Stimulated activated CD8-positive, alpha-beta memory T cell treated with anti-CD3 and anti-CD28 coated beads, Interleukin-7, amount 100 ng/mL, for 1 hour (primary cell): ENCODE measurements around the gene PNKP.
A peak's percentile ranks its signal among the peaks of the same experiment; 100 is the strongest.

ENCODE experiments used
- DNase-seq, 2 donors: peaks; one replicate each; pipeline ENCODE4 v3.0.0-alpha.2; 2020; ENCODE audit warnings: low read depth in 2 of 2

PNKP gene

DNA sequence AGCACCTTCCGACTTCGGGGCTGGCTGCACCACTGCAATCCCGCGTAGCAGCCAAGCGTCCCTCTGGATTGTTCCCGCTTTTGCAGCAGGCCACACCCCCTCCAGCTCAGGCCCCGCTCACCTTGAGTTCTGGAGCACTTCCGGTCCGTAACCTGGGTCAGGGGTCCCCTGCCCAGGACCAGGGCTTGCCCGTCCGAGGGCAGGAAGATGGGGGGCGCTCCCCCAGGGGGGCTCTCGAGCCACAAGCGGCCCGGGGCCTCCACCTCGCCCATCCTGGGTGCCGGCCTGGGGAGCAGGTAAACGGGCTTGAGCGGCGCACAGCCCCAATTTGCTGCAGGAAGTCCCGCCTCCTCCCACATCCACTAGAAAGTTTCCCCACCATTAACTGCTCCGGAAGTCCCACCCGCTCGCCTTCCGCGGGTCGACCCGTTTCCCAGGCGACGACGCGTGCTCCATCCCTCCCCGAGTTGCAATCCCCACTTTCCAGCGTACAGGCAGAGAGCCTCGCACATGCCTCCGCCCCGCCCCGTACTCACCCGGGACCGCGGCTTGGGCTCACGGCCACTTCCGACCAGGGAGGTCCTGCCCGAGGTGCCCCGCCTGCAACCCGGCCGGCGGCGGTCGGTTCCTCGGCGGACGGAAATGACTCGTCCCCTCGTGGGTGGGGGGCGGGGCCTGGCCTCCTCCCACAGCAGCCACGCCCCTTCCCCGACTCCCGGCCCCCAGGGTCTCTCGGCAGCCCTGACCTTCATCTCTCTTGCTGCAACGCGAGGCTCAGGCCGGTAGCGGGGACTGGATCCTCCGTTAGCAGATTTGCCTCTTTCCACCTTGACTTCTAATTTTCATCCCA, at the start of gene PNKP:
Gene PNKP (minus strand): TSS at position 644 of the 850 bp plus-strand sequence. CDS start 372 bp downstream, at position 272.
- peak; percentile 68 to 80 for DNase-seq

- DNase-seq: no peak
Measured at GRCh38 chr19:49915271-49915670, 47.9 kb upstream of the PNKP start.

DNA sequence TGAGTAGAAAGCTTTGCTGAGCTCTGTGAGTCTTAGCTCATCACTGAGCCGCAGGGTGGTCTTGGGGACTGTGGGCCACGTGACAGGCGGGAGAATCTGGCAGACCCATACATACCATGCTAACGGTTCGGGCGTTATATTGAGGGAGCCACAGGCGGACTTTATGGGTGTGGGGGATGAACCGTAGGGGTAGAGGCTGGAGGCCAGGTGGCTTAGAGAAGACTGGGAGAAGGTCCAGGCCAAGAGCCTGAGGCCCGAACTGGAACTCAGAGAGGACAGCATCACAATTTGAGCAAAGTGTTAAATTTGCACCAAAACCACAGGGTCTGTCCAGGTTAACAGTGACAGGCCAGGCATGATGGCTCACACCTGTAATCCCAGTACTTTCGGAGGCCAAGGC, 46.3 kb upstream of the PNKP start:
- no peak for DNase-seq

- DNase-seq: no peak
Measured at GRCh38 chr19:49912965-49913685, 45.7 kb upstream of the PNKP start.

DNA sequence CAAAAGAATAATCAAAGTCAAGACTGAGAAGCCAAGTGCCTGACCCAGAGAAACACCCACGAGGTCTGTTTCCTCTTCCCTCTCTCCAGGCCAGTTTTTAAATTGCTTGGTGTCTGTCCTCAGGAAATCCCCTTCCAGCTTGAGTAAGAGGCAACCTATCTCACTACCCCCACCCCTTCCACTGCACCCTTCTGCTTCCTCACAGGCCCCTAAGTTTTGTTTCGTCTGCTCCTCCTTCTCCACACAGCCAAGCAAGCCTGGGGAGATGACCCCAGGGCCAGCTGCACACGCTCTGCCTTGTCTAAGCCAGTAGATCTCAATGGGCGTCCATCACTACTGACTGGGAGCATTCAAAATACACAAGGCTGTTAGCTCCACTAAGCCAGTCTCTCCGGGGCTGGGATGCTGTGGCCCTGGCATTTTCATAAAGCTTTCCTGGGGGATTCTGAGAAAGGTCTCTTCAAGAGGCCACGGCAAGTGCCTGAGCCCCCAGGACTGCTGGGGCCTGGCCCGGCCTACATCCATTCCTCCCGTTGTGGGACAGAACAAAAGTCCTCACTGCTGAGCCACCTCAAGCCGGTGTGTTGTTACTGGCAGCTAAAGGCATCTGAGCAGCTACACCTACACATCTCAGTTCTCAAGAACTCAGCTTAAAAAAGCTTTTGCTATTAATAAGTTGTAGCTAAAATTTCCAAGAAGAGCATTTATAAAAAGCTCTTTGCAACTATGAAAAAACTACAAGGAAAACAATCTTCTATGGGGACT, 44.2 kb upstream of the PNKP start:
- no peak for DNase-seq

DNA sequence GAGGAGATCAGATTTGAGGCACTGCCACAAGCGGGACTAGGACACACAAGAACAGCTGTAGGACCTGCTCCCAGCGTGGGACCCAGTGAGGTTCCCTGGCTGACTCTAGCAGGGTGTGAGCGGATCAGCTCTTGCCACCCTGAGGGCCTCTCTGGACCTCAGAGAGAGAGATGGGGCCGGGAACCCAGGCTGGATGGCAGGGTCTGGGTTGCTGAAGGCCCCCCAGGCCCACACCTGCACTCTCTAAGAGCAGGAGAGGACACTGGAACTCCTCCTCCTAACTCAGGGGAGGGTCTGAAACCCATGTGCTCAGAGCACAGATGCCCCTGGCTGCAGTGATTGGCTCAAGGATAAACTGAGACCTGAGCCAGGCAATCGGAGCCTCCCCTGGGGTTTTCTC, 42.8 kb upstream of the PNKP start:
- DNase-seq: no peak

DNA sequence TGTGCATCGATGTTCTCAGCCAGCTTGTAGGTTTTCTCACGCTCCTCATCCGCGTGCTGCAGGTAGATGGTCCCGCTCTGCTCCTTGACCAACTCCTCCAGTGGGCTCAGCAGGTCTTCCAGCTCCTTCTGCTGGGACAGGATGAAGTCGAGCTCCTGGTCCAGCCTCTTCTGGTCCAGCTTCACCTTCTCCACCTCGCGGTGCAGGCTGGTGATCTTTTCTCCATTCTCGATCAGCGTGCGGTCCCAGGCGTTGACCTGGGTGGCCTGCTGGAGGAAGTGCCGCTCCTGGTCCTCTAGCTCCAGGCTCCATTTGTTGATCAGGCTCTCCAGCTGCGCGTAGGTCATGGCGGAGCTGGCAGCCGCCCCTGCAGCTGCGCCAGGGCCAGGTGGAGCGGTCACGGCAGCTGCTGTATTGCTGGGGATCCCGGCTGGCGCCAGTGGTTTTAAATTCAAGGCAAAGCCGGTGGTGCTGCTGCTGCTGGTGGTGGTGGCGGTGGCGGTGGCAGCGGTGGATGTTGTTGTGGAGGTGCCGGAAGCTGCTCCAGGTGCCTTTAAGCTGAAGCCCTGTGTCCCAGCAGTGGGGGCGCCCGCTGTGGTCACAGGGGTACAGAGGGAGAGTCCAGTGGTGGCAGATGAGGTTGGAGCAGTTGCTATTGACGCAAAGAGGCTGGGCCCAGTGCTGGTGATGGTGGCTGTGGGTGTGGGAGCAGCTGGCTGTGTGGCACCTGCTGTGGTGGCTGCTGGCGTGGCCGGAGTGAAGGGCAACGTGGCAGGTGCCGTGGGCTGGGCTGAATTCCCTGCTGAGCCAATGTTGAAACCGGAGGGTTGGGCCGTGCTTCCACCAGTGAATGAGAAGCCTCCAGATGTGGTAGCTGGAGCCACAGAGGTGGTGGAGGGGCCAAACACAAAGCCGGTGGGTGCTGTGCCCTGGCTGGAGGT, 41.4 kb upstream of the PNKP start:
- no peak for DNase-seq

GRCh38 chr19:49907745-49908446, 40.5 kb upstream of the PNKP start:
- no peak for DNase-seq

GRCh38 chr19:49906879-49907564, 39.6 kb upstream of the PNKP start:
- DNase-seq: no peak

GRCh38 chr19:49904136-49904535, 36.8 kb upstream of the PNKP start:
- DNase-seq: no peak

DNA sequence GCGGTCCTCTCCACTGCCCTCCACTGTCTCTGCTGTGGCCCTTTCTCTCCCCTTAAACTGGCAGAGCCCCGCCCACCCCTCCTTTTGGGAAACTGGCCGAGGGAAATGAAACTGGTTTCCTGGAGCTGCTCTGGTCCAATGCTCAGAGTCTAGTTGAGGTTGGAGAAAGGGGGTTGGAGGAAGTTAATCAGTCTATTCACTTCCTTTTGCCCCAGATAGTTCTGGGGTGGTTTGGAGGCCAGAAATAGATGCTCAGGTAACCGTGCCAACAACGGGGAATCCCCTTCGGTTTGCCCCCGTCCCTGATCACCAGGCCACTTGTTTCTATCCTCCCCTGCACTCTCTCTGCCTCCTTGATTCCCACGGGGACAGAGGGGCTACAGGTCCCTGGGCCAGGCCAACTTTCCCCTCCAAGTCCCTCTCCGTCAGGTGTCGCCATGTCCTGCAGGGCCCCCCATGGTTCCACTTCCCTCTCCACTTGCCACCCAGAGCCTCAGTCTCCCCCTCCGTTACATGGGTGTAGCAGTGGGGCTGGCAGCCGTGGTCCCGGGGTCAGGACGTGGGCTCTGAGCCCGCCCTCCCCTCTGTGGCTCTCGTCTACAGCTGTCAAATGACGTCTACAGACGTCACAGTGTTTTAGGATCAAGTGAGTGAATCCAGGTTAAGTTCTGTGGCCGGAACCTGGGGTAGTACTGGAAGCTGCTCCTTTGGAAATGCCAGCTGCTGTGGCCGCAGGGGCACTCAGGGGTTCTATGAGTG, 29.7 kb upstream of the PNKP start, which contains the start of gene IL4I1:
Gene IL4I1 (minus strand): TSS at position 25 of the 759 bp plus-strand sequence. CDS start 727 bp downstream, outside the sequence.
- DNase-seq: peak; percentile 20 to 35

DNA sequence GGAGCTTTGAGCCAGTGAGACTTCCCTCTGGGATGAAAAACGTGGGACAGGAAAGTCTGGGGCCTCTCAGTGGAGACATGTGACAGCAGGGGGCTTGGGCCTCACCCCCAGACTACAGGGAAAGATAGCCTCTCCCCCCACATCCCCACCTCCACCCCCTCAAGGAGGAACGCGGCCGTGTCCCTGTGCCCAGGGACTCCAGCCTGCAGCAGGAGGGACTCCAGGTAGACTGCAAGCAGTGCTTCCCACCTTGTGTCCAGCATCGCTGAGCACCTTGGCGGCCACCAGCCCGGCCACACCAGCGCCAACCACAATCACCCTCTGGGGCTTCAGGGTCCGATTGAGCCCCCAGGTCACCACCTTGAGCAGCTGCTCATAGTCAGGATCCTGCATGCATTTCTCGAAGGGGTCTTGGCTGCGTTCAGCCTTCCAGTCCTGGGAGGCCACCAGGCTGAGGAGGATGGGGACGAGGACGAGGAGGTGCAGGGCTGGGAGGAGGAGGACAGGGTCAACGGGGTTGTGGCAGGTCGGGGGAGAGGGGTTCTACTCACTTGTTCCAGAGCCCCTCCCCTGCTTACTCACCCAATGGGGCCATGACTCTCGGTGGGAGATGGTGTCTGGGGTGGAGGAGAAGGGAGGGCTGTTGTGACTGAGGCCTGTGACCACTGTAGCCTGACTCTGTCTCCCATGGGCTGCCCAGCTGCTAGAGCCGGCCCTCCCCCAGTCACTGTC, 28.4 kb upstream of the PNKP start:
- no peak for DNase-seq

DNA sequence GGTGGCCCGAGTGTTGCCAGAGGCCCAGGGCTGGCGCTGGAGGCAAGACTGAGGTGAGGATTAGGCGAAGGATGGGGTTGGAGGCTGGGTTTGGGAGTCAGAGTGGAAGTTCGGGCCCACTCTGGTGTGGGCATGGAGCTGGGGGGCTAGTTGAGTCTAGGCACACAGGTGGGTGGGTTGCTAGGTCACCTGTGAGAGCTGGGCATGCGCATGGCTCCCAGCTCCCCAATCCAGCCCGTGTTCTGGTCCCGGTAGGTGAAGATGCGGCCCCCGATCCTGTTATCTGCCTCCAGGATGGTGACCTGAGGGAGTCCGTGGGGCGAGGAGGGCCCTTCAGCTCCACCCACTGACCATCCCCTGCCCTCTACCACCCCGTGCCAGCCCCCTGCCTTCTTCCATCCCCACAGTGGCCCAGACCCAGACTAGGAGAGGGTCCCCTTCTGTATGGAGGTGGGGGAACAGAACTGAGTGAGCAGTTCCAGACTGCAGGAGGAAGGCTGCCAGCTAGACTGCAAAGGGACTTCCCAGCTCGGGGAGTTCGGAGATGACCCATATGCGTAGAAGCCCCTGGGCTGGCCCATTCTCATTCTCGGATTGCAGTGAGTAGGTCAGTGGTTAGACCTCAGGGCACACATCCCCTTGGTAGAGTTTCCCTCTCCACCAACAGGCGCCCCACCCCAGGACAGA, 27.6 kb upstream of the PNKP start:
- DNase-seq: no peak

DNA sequence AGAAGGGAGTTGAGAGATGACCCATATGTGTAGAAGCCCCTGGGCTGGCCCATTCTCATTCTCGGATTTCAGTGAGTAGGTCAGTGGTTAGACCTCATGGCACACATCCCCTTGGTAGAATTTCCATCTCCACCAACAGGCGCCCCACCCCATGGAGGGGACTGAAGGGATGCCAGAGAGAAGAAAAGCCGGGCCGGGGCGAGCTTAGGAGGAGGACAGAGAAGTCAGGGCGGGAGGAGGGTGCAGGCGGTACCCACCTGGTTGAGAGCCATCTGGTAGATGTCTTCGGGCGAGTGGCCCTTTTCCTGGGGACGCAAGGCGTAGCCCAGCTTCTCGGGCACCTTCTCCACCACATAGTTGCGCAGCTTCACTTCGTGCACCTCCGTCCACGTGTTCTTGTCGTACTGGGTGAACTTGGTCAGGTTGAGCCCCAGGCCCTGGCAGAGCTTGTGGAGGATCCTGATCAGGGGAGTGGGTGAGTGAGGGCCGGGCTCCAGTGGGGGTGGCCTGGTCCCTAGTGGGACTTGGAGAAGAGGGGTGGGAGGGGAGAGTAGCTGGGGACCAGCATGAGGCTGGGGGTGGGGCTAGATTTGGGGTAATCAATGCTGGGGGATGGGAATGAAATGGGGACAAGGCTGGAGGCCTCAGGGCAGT, 26.8 kb upstream of the PNKP start:
- no peak for DNase-seq

- DNase-seq: no peak
Measured at GRCh38 chr19:49892716-49893115, 25.3 kb upstream of the PNKP start.

DNA sequence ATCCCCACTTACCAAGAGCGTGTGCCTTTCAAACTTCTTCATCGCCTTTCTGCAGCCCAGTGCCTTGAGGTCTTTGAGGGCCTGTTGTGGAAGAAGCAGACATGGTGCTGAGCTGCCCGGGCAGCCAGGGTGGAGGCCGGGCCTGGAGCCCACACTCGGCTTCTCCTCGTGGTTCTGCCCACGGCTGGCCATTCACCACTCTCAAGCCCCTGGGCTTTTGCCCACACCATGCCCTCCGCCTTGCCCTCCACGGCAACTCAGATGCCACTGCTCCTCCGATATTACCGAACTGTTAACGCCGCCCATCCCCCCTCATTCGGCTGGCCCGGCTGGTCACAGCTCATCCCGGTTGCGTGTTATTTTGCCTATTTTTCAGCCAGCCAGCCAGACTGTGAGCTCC, 24.0 kb upstream of the PNKP start:
- no peak for DNase-seq
